Smooth muscle cell (in vitro differentiated cells): ENCODE results near the gene SEC22C. TPM values are rescaled to one million over a fixed set of nuclear protein-coding genes. Genes with fewer than 3 reads are reported as not detected.

Experiments
- DNase-seq: peaks from one replicate; lab custom pipeline; 2025; ENCODE audit not compliant: unreplicated experiment; lab: John Stamatoyannopoulos, UW
- H2AFZ ChIP-seq: fragments of 200-600 bp; sonication (generic); 2 replicates; pipeline ENCODE4 v1.6.0; 2016; ENCODE audit warnings: antibody characterized with exemption, low read depth, mild to moderate bottlenecking
- H3F3A ChIP-seq: fragments of 200-600 bp; sonication (generic); 2 replicates; pipeline ENCODE4 v1.6.0; 2017; ENCODE audit warnings: antibody characterized with exemption, low read depth
- H3K27ac ChIP-seq: fragments of 200-600 bp; sonication (generic); 2 replicates; pipeline ENCODE4 v1.5.1; 2016; ENCODE audit warnings: low read depth, mild to moderate bottlenecking
- H3K27me3 ChIP-seq: fragments of 200-600 bp; sonication (generic); 2 replicates; pipeline ENCODE4 v1.6.1; 2016; ENCODE audit warnings: low read depth, mild to moderate bottlenecking
- H3K36me3 ChIP-seq: fragments of 200-600 bp; sonication (generic); 2 replicates; pipeline ENCODE4 v1.5.1; 2016; ENCODE audit warnings: low read depth
- H3K4me1 ChIP-seq: fragments of 200-600 bp; sonication (generic); 2 replicates; pipeline ENCODE4 v1.5.1; 2016; ENCODE audit warnings: low read depth
- H3K4me2 ChIP-seq: fragments of 200-600 bp; sonication (generic); 2 replicates; pipeline ENCODE4 v1.6.0; 2016; ENCODE audit warnings: mild to moderate bottlenecking
- H3K4me3 ChIP-seq: fragments of 200-600 bp; sonication (generic); 2 replicates; pipeline ENCODE4 v1.5.1; 2016; ENCODE audit warnings: mild to moderate bottlenecking
- H3K79me2 ChIP-seq: fragments of 200-600 bp; sonication (generic); 2 replicates; pipeline ENCODE4 v1.6.0; 2016; ENCODE audit warnings: low read depth, mild to moderate bottlenecking
- H3K9ac ChIP-seq: fragments of 200-600 bp; sonication (generic); 2 replicates; pipeline ENCODE4 v1.6.0; 2016; ENCODE audit warnings: low read depth
- H3K9me3 ChIP-seq: fragments of 200-600 bp; sonication (generic); replicated peaks from 2 replicates; pipeline ENCODE4 v1.5.1; 2016; ENCODE audit warnings: low read depth
- H4K20me1 ChIP-seq: fragments of 200-600 bp; sonication (generic); 2 replicates; pipeline ENCODE4 v1.6.0; 2016; ENCODE audit warnings: low read depth
- WGBS: methylation state at CpG from one replicate; pipeline ENCODE4 v1.1.7; 2016; ENCODE audit warnings: low lambda C conversion rate; 5-methylcytosine and 5-hydroxymethylcytosine counted together
- polyA plus RNA-seq: library from polyadenylated mRNA; unstranded; fragments of >200 nt; fragmentation: Nextera tagmentation; extraction: Ambion mirVana; gene quantifications from 2 replicates; pipeline ENCODE4 v1.2.1, GENCODE V29; 2016
- total RNA-seq: library from RNA; depleted of rRNA; stranded (reverse); fragments of >200 nt; gene quantifications from 2 replicates; pipeline ENCODE4 v1.2.3, GENCODE V29; 2014
- TF ChIP-seq, protein P1 (sequence below): fragments of 200-600 bp; sonication (generic); IDR thresholded peaks from 2 replicates; pipeline ENCODE4 v1.5.1; 2017; ENCODE audit warnings: borderline replicate concordance, mild to moderate bottlenecking, antibody characterized with exemption; ENCODE audit not compliant: insufficient read depth, poor library complexity, severe bottlenecking

Gene SEC22C
- total and polyA plus RNA-seq, 2 experiments from 2014 or later = 45.7 to 52.2 TPM

DNA sequence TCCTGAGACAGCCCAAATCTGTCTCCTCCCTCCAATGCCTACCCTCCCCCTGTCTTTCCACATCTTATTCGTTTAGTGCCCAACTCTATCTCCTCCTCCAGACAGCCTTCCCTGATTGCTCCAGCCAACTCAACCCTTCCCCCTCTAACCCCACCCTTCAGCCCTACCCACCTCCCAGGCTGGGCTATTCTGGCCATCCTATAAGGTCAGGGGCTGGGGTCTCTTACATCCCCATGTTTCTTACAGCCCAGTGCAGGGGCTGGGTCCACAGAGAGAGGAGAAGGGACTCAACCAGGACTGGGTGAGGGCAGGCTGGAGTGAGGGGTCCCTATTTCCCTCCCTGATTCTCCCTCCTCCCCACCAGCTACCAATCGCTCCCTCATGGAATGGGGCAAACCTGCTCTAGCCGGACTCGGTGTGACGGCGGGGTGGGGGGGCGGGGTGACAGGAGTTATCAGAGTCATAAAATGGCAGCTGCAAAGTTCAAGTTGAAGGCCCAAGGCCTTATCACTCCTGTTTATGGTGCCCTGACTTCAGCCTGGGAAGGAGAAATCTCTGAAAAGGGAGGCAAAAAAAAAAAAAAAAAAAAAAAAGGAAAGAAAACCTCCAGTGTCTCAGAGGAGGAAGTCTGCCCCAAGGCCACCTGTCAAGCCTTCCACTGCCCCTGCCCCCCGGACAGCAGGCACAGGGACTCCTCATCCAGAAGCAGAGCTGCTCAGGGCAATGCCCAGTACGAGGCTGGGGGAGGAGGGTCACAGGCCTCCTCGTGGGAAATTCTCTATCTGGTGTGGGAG is 77.2 kb downstream of the SEC22C start:
- no peak overlapping the region for H3K27ac ChIP-seq
- WGBS = 79% methylated on average over 10 of the region's 10 CpGs
- no peak overlapping the region for H3K4me3 ChIP-seq
- no peak overlapping the region for H3K9ac ChIP-seq
- DNase-seq = no peak
- no peaks in the 10 kb centered on the region for H3K79me2 ChIP-seq
- H3K36me3 ChIP-seq = no peaks in the 10 kb centered on the region
- H4K20me1 ChIP-seq = no peaks in the 10 kb centered on the region
- peaks cover 37% of the 10 kb centered on the region for H3K27me3 ChIP-seq
- no peaks in the 10 kb centered on the region for H3F3A ChIP-seq
- H3K9me3 ChIP-seq = no peaks in the 10 kb centered on the region
- peaks cover 6% of the 10 kb centered on the region for H3K4me1 ChIP-seq
- H2AFZ ChIP-seq = no peak overlapping the region
- TF ChIP-seq, protein P1, sequence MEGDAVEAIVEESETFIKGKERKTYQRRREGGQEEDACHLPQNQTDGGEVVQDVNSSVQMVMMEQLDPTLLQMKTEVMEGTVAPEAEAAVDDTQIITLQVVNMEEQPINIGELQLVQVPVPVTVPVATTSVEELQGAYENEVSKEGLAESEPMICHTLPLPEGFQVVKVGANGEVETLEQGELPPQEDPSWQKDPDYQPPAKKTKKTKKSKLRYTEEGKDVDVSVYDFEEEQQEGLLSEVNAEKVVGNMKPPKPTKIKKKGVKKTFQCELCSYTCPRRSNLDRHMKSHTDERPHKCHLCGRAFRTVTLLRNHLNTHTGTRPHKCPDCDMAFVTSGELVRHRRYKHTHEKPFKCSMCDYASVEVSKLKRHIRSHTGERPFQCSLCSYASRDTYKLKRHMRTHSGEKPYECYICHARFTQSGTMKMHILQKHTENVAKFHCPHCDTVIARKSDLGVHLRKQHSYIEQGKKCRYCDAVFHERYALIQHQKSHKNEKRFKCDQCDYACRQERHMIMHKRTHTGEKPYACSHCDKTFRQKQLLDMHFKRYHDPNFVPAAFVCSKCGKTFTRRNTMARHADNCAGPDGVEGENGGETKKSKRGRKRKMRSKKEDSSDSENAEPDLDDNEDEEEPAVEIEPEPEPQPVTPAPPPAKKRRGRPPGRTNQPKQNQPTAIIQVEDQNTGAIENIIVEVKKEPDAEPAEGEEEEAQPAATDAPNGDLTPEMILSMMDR = no peak
- no peak overlapping the region for H3K4me2 ChIP-seq

DNA sequence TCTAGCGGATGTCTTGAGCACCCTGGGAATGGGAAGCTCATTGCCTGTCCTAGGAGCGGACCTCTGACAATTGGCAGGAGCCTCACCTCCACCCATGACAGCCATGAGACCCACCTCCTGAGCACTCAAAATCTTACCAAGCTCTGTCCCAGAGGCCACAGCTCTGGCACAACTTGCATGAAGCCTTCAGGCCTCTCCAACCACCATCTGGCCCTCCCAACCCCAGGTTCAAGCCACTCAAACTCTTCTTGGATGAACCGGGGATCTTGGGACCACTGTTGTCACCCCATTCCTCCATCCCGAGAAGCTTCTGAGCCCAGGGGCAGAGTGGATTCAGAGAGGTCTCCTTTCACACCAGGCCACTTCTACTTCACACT is 77.8 kb downstream of the SEC22C start:
- no peak for DNase-seq
- no peaks in the 10 kb centered on the region for H3K9me3 ChIP-seq
- H3K4me1 ChIP-seq = peaks cover 6% of the 10 kb centered on the region
- no peaks in the 10 kb centered on the region for H3K36me3 ChIP-seq
- H2AFZ ChIP-seq = no peak overlapping the region
- peaks cover 43% of the 10 kb centered on the region for H3K27me3 ChIP-seq
- H3K4me2 ChIP-seq = no peak overlapping the region
- H3K9ac ChIP-seq = no peak overlapping the region
- no peak overlapping the region for H3K4me3 ChIP-seq
- WGBS = 91% methylated on average over 4 of the region's 4 CpGs
- H3F3A ChIP-seq = no peaks in the 10 kb centered on the region
- TF ChIP-seq, protein P1 = no peak
- no peaks in the 10 kb centered on the region for H4K20me1 ChIP-seq
- no peak overlapping the region for H3K27ac ChIP-seq
- H3K79me2 ChIP-seq = no peaks in the 10 kb centered on the region

DNA sequence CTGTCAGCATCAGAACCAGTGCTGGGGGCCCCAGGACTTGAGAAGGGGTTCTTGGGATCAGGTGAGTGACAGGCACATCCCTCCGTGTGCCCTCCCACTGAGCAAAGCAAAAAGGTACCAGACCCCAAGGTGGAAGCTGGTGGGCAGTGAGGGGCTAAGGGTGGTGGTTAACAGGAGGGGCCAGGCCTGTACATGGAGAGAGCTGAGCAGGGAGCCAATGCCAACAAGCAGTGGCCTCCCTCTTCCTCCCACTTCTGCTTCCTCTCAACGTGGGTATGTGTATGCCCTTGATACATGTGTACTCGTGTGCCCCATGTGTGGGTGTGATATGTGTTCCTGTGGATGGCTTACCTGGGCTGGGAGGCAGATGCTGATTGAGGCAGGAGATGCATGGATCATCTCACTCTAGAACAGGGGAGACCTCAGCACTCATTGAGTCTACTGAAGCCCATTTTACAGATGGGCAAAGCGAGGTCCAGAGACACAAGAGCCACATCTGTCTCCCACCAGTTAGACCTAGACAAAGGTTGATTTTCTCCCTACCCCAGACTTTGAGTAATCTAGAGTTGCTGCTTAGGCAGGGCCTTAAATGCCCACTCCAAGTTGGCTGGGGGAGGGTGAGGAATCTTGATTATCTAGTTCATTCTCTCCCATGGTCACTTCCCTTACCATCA is 78.4 kb downstream of the SEC22C start:
- no peak for DNase-seq
- peaks cover 48% of the 10 kb centered on the region for H3K27me3 ChIP-seq
- no peaks in the 10 kb centered on the region for H3F3A ChIP-seq

More for the DNA sequence above, 78.4 kb downstream of the SEC22C start:
- no peak overlapping the region for H2AFZ ChIP-seq
- no peak overlapping the region for H3K4me2 ChIP-seq
- no peaks in the 10 kb centered on the region for H3K79me2 ChIP-seq
- H3K36me3 ChIP-seq = no peaks in the 10 kb centered on the region
- H3K4me3 ChIP-seq = no peak overlapping the region
- TF ChIP-seq, protein P1 = no peak
- 76% methylated on average over 4 of the region's 4 CpGs for WGBS
- no peaks in the 10 kb centered on the region for H4K20me1 ChIP-seq
- no peak overlapping the region for H3K9ac ChIP-seq
- no peak overlapping the region for H3K27ac ChIP-seq
- H3K9me3 ChIP-seq = no peaks in the 10 kb centered on the region
- peaks cover 6% of the 10 kb centered on the region for H3K4me1 ChIP-seq
